SK-N-SH treated with all-trans-retinoic acid at 6 μM for 48 hours (cell line): ENCODE measurements around the gene KCNG4.

ENCODE experiments used
- ATAC-seq: fragments of 200-7000 bp; cut with Tn5 transposase; 3 replicates; pipeline ENCODE4 v1.9.1; 2020; ENCODE audit warnings: mild to moderate bottlenecking, moderate library complexity
- ARNTL ChIP-seq: fragments of 450-650 bp; formaldehyde crosslinking; IDR thresholded peaks from 2 replicates; pipeline ENCODE4 v1.5.0; 2020; ENCODE audit warnings: low read depth, mild to moderate bottlenecking, moderate library complexity, borderline replicate concordance
- BACH2 ChIP-seq: fragments of 250-450 bp; sonication (Bioruptor Pico); IDR thresholded peaks from 2 replicates; pipeline ENCODE4 v1.9.0; 2021; ENCODE audit warnings: mild to moderate bottlenecking, borderline replicate concordance
- CREB5 ChIP-seq: fragments of 250-450 bp; sonication (Bioruptor Pico); IDR thresholded peaks from 2 replicates; pipeline ENCODE4 v1.5.1; 2020; ENCODE audit warnings: low read depth, mild to moderate bottlenecking, moderate library complexity
- CSDC2 ChIP-seq: fragments of 250-450 bp; sonication (Bioruptor Pico); IDR thresholded peaks from 2 replicates; pipeline ENCODE4 v1.5.0; 2020; ENCODE audit warnings: mild to moderate bottlenecking, moderate library complexity
- CSRNP3 ChIP-seq: fragments of 250-450 bp; sonication (Bioruptor Pico); IDR thresholded peaks from 2 replicates; pipeline ENCODE4 v1.5.1; 2021; ENCODE audit warnings: mild to moderate bottlenecking, moderate library complexity
- ESRRG ChIP-seq: fragments of 250-450 bp; sonication (Bioruptor Pico); IDR thresholded peaks from 2 replicates; pipeline ENCODE4 v1.6.1; 2021; ENCODE audit warnings: mild to moderate bottlenecking
- ISL1 ChIP-seq: fragments of 250-450 bp; sonication (Bioruptor Pico); IDR thresholded peaks from 2 replicates; pipeline ENCODE4 v2.1.2; 2022; ENCODE audit warnings: mild to moderate bottlenecking, moderate library complexity
- PATZ1 ChIP-seq: fragments of 250-450 bp; sonication (Bioruptor Pico); IDR thresholded peaks from 2 replicates; pipeline ENCODE4 v1.8.0; 2020; ENCODE audit warnings: mild to moderate bottlenecking, moderate library complexity, borderline replicate concordance
- POU6F1 ChIP-seq: fragments of 250-450 bp; sonication (Bioruptor Pico); IDR thresholded peaks from 2 replicates; pipeline ENCODE4 v1.8.0; 2021; ENCODE audit warnings: low read depth, mild to moderate bottlenecking, moderate library complexity, borderline replicate concordance
- PPARA ChIP-seq: fragments of 250-450 bp; sonication (Bioruptor Pico); IDR thresholded peaks from 2 replicates; pipeline ENCODE4 v1.5.0; 2020; ENCODE audit warnings: mild to moderate bottlenecking, borderline replicate concordance
- RARB ChIP-seq: fragments of 250-450 bp; sonication (Bioruptor Pico); IDR thresholded peaks from 2 replicates; pipeline ENCODE4 v1.8.0; 2021; ENCODE audit warnings: mild to moderate bottlenecking, moderate library complexity
- SNAI2 ChIP-seq: fragments of 250-450 bp; sonication (Bioruptor Pico); IDR thresholded peaks from 2 replicates; pipeline ENCODE4 v1.5.0; 2020; ENCODE audit warnings: mild to moderate bottlenecking, moderate library complexity
- TCF4 ChIP-seq: fragments of 250-450 bp; sonication (Bioruptor Pico); IDR thresholded peaks from 2 replicates; pipeline ENCODE4 v1.8.0; 2021; ENCODE audit warnings: mild to moderate bottlenecking, moderate library complexity, borderline replicate concordance
- TOX ChIP-seq: fragments of 250-450 bp; sonication (Bioruptor Pico); IDR thresholded peaks from 2 replicates; pipeline ENCODE4 v1.8.0; 2021; ENCODE audit warnings: mild to moderate bottlenecking, moderate library complexity, borderline replicate concordance
- TSHZ2 ChIP-seq: fragments of 250-450 bp; sonication (Bioruptor Pico); IDR thresholded peaks from 2 replicates; pipeline ENCODE4 v1.5.0; 2020; ENCODE audit warnings: mild to moderate bottlenecking, moderate library complexity
- ZFP3 ChIP-seq: fragments of 250-450 bp; sonication (Bioruptor Pico); IDR thresholded peaks from 2 replicates; pipeline ENCODE4 v1.5.0; 2020; ENCODE audit warnings: mild to moderate bottlenecking, moderate library complexity
- ZFP30 ChIP-seq: fragments of 450-650 bp; formaldehyde crosslinking; IDR thresholded peaks from 2 replicates; pipeline ENCODE4 v1.5.0; 2022; ENCODE audit warnings: mild to moderate bottlenecking, moderate library complexity
- ZNF565 ChIP-seq: fragments of 450-650 bp; formaldehyde crosslinking; conservative IDR thresholded peaks from 2 replicates; pipeline ENCODE4 v1.5.0; 2020; ENCODE audit warnings: low read depth, mild to moderate bottlenecking, moderate library complexity
- ZNF70 ChIP-seq: fragments of 450-650 bp; formaldehyde crosslinking; IDR thresholded peaks from 2 replicates; pipeline ENCODE4 v1.5.0; 2020; ENCODE audit warnings: mild to moderate bottlenecking, moderate library complexity
- ZNF8 ChIP-seq: fragments of 450-650 bp; formaldehyde crosslinking; IDR thresholded peaks from 2 replicates; pipeline ENCODE4 v1.5.0; 2020; ENCODE audit warnings: mild to moderate bottlenecking, moderate library complexity

Gene KCNG4

GRCh38 chr16:84233748-84234147, 6.1 kb downstream of the KCNG4 start:
- ATAC-seq: no peak
- TF ChIP-seq PPARA (CRISPR knock-in tag) (no peak), ZFP30 (no peak), TSHZ2 (CRISPR knock-in tag) (no peak)

GRCh38 chr16:84232969-84233368, 6.8 kb downstream of the KCNG4 start:
- no peak for ATAC-seq
- TF ChIP-seq CREB5 (CRISPR knock-in tag) (no peak), ESRRG (no peak), TCF4 (CRISPR knock-in tag) (no peak), CSDC2 (CRISPR knock-in tag) (no peak), ARNTL (no peak), TOX (CRISPR knock-in tag) (no peak), RARB (CRISPR knock-in tag) (no peak), ZFP3 (CRISPR knock-in tag) (no peak), TSHZ2 (CRISPR knock-in tag) (no peak), ZFP30 (no peak), CSRNP3 (CRISPR knock-in tag) (no peak), BACH2 (CRISPR knock-in tag) (no peak), PATZ1 (no peak), PPARA (CRISPR knock-in tag) (no peak), ISL1 (CRISPR knock-in tag) (no peak), ZNF70 (CRISPR knock-in tag) (no peak), SNAI2 (CRISPR knock-in tag) (no peak), POU6F1 (CRISPR knock-in tag) (no peak), ZNF8 (CRISPR knock-in tag) (no peak), ZNF565 (no peak)
